H9 (cell line): Measurements from ENCODE around the gene SMPD2. TPM values are rescaled to one million over a fixed set of nuclear protein-coding genes. Genes with fewer than 3 reads are reported as not detected.

ENCODE experiments used
- DNase-seq: peaks from one replicate; pipeline ENCODE4 v3.0.0-alpha.2; 2017
- H2AFZ ChIP-seq: one replicate; pipeline ENCODE4 v1.6.1; 2013; ENCODE audit warnings: mild to moderate bottlenecking, low read length, control low read depth, moderate library complexity
- H2AK5ac ChIP-seq: 2 replicates; pipeline ENCODE4 v1.6.1; 2013; ENCODE audit warnings: low read length, control low read depth, mixed read lengths; ENCODE audit not compliant: insufficient read length
- H2BK120ac ChIP-seq: one replicate; pipeline ENCODE4 v1.6.1; 2013; ENCODE audit warnings: low read depth, mild to moderate bottlenecking, low read length, control low read depth, inconsistent platforms; ENCODE audit not compliant: poor library complexity, severe bottlenecking
- H2BK12ac ChIP-seq: 2 replicates; pipeline ENCODE4 v1.6.1; 2013; ENCODE audit warnings: low read length, control low read depth, mixed read lengths, low read depth; ENCODE audit not compliant: insufficient read length
- H2BK15ac ChIP-seq: 2 replicates; pipeline ENCODE4 v1.6.1; 2013; ENCODE audit warnings: low read depth, low read length, control low read depth
- H2BK20ac ChIP-seq: one replicate; pipeline ENCODE4 v1.6.1; 2013; ENCODE audit warnings: low read depth, mild to moderate bottlenecking, low read length, control low read depth, inconsistent platforms; ENCODE audit not compliant: poor library complexity, severe bottlenecking
- H2BK5ac ChIP-seq: 2 replicates; pipeline ENCODE4 v1.6.1; 2013; ENCODE audit warnings: low read length, control low read depth, mixed read lengths; ENCODE audit not compliant: insufficient read length
- H3K14ac ChIP-seq: 2 replicates; pipeline ENCODE4 v1.6.1; 2013; ENCODE audit warnings: low read length, control low read depth; ENCODE audit not compliant: insufficient read depth
- H3K18ac ChIP-seq: 2 replicates; pipeline ENCODE4 v1.6.1; 2013; ENCODE audit warnings: low read depth, mild to moderate bottlenecking, mixed read lengths, low read length, control low read depth; ENCODE audit not compliant: insufficient read length
- H3K23ac ChIP-seq: 2 replicates; pipeline ENCODE4 v1.6.1; 2013; ENCODE audit warnings: low read length, control low read depth, mixed read lengths, low read depth; ENCODE audit not compliant: insufficient read length
- H3K23me2 ChIP-seq: 2 replicates; pipeline ENCODE4 v1.6.1; 2013; ENCODE audit warnings: low read depth, mild to moderate bottlenecking, mixed read lengths, low read length, control low read depth; ENCODE audit not compliant: insufficient read length, poor library complexity, severe bottlenecking
- H3K27ac ChIP-seq: 2 replicates; pipeline ENCODE4 v1.5.1; 2013; ENCODE audit warnings: low read length, control low read depth, mixed read lengths, low read depth; ENCODE audit not compliant: insufficient read length
- H3K27me3 ChIP-seq: 2 replicates; pipeline ENCODE4 v1.6.1; 2013; ENCODE audit warnings: low read length, control low read depth, inconsistent platforms; ENCODE audit not compliant: insufficient read depth
- H3K4ac ChIP-seq: 2 replicates; pipeline ENCODE4 v1.6.1; 2013; ENCODE audit warnings: low read depth, mild to moderate bottlenecking, control low read depth, inconsistent platforms, low read length, moderate library complexity
- H3K4me1 ChIP-seq: 2 replicates; pipeline ENCODE4 v1.6.1; 2013; ENCODE audit warnings: low read length, control low read depth, inconsistent platforms; ENCODE audit not compliant: insufficient read depth
- H3K4me2 ChIP-seq: 2 replicates; pipeline ENCODE4 v1.6.1; 2013; ENCODE audit warnings: low read length, control low read depth, mixed read lengths; ENCODE audit not compliant: insufficient read length, insufficient read depth
- H3K56ac ChIP-seq: 2 replicates; pipeline ENCODE4 v1.6.1; 2013; ENCODE audit warnings: low read depth, mild to moderate bottlenecking, mixed read lengths, low read length, control low read depth; ENCODE audit not compliant: insufficient read length
- H3K79me1 ChIP-seq: 2 replicates; pipeline ENCODE4 v1.6.1; 2013; ENCODE audit warnings: low read depth, mild to moderate bottlenecking, moderate library complexity, low read length, control low read depth, inconsistent platforms; ENCODE audit not compliant: insufficient read depth, poor library complexity, severe bottlenecking
- H3K79me2 ChIP-seq: 2 replicates; pipeline ENCODE4 v1.6.1; 2013; ENCODE audit warnings: low read length, control low read depth, inconsistent platforms; ENCODE audit not compliant: insufficient read depth
- H3K9ac ChIP-seq: 2 replicates; pipeline ENCODE4 v1.6.1; 2013; ENCODE audit warnings: low read length, control low read depth, mixed read lengths; ENCODE audit not compliant: insufficient read length; ENCODE audit errors: extremely low read depth
- H3K9me3 ChIP-seq: one replicate; pipeline ENCODE4 v1.6.1; 2013; ENCODE audit warnings: low read depth, low read length, inconsistent platforms; ENCODE audit not compliant: control insufficient read depth
- H3T11ph ChIP-seq: one replicate; pipeline ENCODE4 v1.6.1; 2013; ENCODE audit warnings: mild to moderate bottlenecking, low read length, control low read depth, inconsistent platforms
- H4K20me1 ChIP-seq: one replicate; pipeline ENCODE4 v1.6.1; 2013; ENCODE audit not compliant: control insufficient read depth, insufficient read length, insufficient read depth
- H4K5ac ChIP-seq: 2 replicates; pipeline ENCODE4 v1.6.1; 2013; ENCODE audit warnings: low read depth, mild to moderate bottlenecking, mixed read lengths, low read length, control low read depth; ENCODE audit not compliant: insufficient read length
- H4K8ac ChIP-seq: replicated peaks from 2 replicates; pipeline ENCODE4 v1.6.1; 2013; ENCODE audit warnings: low read length, control low read depth, mixed read lengths, low read depth; ENCODE audit not compliant: insufficient read length
- H4K91ac ChIP-seq: 2 replicates; pipeline ENCODE4 v1.6.1; 2013; ENCODE audit warnings: low read depth, mild to moderate bottlenecking, moderate library complexity, mixed read lengths, low read length, control low read depth; ENCODE audit not compliant: insufficient read length
- H3K27ac Mint-ChIP-seq, 3 experiments: 2 replicates in 2 of 3; 3 replicates in 1 of 3; pipeline ENCODE4 v1.8.0; 2020 to 2021; ENCODE audit warnings: mixed read lengths in 3 of 3, mild to moderate bottlenecking in 1 of 3, moderate library complexity in 1 of 3
- H3K27me3 Mint-ChIP-seq: 2 replicates; pipeline ENCODE4 v1.8.0; 2021; ENCODE audit warnings: low read depth, mild to moderate bottlenecking, moderate library complexity, mixed read lengths
- H3K36me3 Mint-ChIP-seq, 3 experiments: 2 replicates in 2 of 3; 3 replicates in 1 of 3; pipeline ENCODE4 v1.8.0; 2020 to 2021; ENCODE audit warnings: low read depth in 3 of 3, mixed read lengths in 3 of 3; ENCODE audit not compliant: insufficient read depth in 1 of 3
- H3K4me1 Mint-ChIP-seq, 2 experiments: 2 replicates each; pipeline ENCODE4 v1.8.0; 2020; ENCODE audit warnings: mixed read lengths in 2 of 2
- H3K4me3 Mint-ChIP-seq, 2 experiments: 2 replicates in 1 of 2; 3 replicates in 1 of 2; pipeline ENCODE4 v1.8.0; 2020 to 2021; ENCODE audit warnings: mild to moderate bottlenecking in 2 of 2, mixed read lengths in 2 of 2, moderate library complexity in 1 of 2
- H3K9me3 Mint-ChIP-seq, 2 experiments: 2 replicates in 1 of 2; 3 replicates in 1 of 2; pipeline ENCODE4 v1.8.0; 2020; ENCODE audit warnings: mild to moderate bottlenecking in 2 of 2, mixed read lengths in 2 of 2, moderate library complexity in 1 of 2
- WGBS: extraction: QIAGEN DNeasy Blood & Tissue Kit; methylation state at CpG from one replicate; pipeline ENCODE4 v1.1.7; 2013; ENCODE audit warnings: missing lambda C conversion rate, low lambda C conversion rate, mixed read lengths; ENCODE audit not compliant: insufficient read length; ENCODE audit errors: extremely low coverage; 5-methylcytosine and 5-hydroxymethylcytosine counted together
- total RNA-seq: library from RNA; stranded (reverse); gene quantifications from 2 replicates; pipeline ENCODE4 v1.2.1, GENCODE V29; 2021
- TF ChIP-seq, protein P1 (sequence below): fragments of 200-600 bp; sonication (generic); conservative IDR thresholded peaks from 3 replicates; pipeline ENCODE4 v1.8.0; 2021; ENCODE audit warnings: antibody characterized with exemption, mild to moderate bottlenecking

The SMPD2 gene
- total RNA-seq, 1 experiment from 2014 or later: 13.0 TPM

DNA sequence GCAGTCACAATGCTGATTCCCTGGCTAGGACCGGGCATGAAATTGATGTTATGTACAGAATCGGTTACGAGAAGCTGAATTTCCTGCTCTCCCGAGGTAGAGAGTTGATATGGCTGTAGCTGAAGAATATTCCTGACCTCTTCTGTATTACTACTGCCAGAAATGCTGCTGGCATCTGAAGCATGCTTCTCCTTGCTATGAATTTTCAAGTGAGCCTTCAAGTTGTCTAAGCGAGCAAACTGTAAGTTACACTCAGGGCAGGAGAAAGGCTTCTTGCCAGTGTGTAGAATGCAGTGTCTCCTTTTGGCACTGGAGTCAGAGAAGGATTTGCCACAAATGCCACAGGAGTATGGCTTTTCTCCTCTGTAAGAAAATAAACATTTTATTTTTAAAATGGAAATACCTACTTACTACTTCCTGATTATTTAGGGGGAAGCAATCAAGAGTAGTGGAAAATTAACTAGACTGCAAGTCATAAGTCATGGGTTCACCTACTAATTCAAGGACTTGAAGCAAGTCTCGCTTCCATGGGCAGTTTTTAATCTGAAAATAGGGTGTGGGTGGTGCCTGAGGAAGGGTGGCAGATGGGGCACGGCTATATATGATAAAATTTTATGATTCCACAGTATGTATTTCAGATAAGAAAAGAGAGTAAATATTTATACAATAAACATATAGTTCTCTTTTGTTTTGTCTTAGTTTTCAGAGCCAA is 25.8 kb downstream of the SMPD2 start:
- Histone ChIP-seq H2BK15ac (no peak overlapping the region), H2BK5ac (no peak overlapping the region), H3K9ac (no peak overlapping the region), H3T11ph (no peak overlapping the region), H4K20me1 (no peaks in the 10 kb centered on the region), H3K14ac (no peak overlapping the region), H2BK120ac (no peak overlapping the region), H3K9me3 (no peaks in the 10 kb centered on the region), H2BK20ac (no peak overlapping the region), H3K79me1 (peaks cover 3% of the 10 kb centered on the region), H2AFZ (no peak overlapping the region), H3K56ac (no peak overlapping the region), H3K79me2 (no peaks in the 10 kb centered on the region), H2AK5ac (no peak overlapping the region), H3K23ac (no peak overlapping the region), H3K4me1 (no peaks in the 10 kb centered on the region), H4K8ac (no peak overlapping the region), H4K5ac (no peak overlapping the region), H3K18ac (no peak overlapping the region), H3K23me2 (no peaks in the 10 kb centered on the region), H4K91ac (no peak overlapping the region), H3K27me3 (no peaks in the 10 kb centered on the region), H3K27ac (no peak overlapping the region), H3K4ac (no peak overlapping the region), H3K4me2 (no peak overlapping the region), H2BK12ac (no peak overlapping the region)
- Mint-ChIP-seq H3K4me3 (no peak overlapping the region), H3K27ac (0 out of 7 replicates have a peak overlapping the region, but pooled peaks of 1 of the 3 experiments have one; percentile 49), H3K36me3 (peaks cover 55 to 94% (median 93%) of the 10 kb centered on the region in 3 experiments), H3K9me3 (no peaks in the 10 kb centered on the region; a peak in 1 of 5 replicates), H3K27me3 (no peaks in the 10 kb centered on the region), H3K4me1 (peaks cover 7 to 12% of the 10 kb centered on the region in 2 experiments; a peak in 3 of 4 replicates)
- no CpG with 5 or more reads among the region's 7 CpGs for WGBS
- TF ChIP-seq, protein P1, sequence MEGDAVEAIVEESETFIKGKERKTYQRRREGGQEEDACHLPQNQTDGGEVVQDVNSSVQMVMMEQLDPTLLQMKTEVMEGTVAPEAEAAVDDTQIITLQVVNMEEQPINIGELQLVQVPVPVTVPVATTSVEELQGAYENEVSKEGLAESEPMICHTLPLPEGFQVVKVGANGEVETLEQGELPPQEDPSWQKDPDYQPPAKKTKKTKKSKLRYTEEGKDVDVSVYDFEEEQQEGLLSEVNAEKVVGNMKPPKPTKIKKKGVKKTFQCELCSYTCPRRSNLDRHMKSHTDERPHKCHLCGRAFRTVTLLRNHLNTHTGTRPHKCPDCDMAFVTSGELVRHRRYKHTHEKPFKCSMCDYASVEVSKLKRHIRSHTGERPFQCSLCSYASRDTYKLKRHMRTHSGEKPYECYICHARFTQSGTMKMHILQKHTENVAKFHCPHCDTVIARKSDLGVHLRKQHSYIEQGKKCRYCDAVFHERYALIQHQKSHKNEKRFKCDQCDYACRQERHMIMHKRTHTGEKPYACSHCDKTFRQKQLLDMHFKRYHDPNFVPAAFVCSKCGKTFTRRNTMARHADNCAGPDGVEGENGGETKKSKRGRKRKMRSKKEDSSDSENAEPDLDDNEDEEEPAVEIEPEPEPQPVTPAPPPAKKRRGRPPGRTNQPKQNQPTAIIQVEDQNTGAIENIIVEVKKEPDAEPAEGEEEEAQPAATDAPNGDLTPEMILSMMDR: no peak
- no peak for DNase-seq
